Neural progenitor cell (in vitro differentiated cells): ENCODE results near the gene VPS8.

Source experiments
- EZH2 ChIP-seq: fragments of 200-600 bp; sonication (generic); IDR thresholded peaks from 2 replicates; pipeline ENCODE4 v1.6.1; 2017; ENCODE audit warnings: antibody characterized with exemption, mild to moderate bottlenecking, moderate library complexity
- EZH2phosphoT487 ChIP-seq: fragments of 200-600 bp; sonication (generic); IDR thresholded peaks from 2 replicates; pipeline ENCODE4 v1.6.1; 2017; ENCODE audit warnings: antibody characterized with exemption
- TF ChIP-seq, protein P1 (sequence below): fragments of 200-600 bp; sonication (generic); IDR thresholded peaks from 2 replicates; pipeline ENCODE4 v1.5.1; 2017; ENCODE audit warnings: antibody characterized with exemption, mild to moderate bottlenecking

- TF ChIP-seq, protein P1, sequence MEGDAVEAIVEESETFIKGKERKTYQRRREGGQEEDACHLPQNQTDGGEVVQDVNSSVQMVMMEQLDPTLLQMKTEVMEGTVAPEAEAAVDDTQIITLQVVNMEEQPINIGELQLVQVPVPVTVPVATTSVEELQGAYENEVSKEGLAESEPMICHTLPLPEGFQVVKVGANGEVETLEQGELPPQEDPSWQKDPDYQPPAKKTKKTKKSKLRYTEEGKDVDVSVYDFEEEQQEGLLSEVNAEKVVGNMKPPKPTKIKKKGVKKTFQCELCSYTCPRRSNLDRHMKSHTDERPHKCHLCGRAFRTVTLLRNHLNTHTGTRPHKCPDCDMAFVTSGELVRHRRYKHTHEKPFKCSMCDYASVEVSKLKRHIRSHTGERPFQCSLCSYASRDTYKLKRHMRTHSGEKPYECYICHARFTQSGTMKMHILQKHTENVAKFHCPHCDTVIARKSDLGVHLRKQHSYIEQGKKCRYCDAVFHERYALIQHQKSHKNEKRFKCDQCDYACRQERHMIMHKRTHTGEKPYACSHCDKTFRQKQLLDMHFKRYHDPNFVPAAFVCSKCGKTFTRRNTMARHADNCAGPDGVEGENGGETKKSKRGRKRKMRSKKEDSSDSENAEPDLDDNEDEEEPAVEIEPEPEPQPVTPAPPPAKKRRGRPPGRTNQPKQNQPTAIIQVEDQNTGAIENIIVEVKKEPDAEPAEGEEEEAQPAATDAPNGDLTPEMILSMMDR: no peak
- no peak for TF ChIP-seq EZH2phosphoT487
- no peak for TF ChIP-seq EZH2
Observed at GRCh38 chr3:184814214-184814613, 2.2 kb downstream of the VPS8 start.
